GM21529 (cell line): ENCODE results near the gene TMED4.
"Not testable (repeated sequence)": the region's sequence is repeated elsewhere in the genome, so short reads cannot be mapped to it uniquely, and the experiment has no call there.

ENCODE experiments used
- ATAC-seq: cut with Tn5 transposase; IDR thresholded peaks from one replicate; pipeline ENCODE4 v1.9.1; 2021; ENCODE audit not compliant: unreplicated experiment

TMED4 gene

DNA sequence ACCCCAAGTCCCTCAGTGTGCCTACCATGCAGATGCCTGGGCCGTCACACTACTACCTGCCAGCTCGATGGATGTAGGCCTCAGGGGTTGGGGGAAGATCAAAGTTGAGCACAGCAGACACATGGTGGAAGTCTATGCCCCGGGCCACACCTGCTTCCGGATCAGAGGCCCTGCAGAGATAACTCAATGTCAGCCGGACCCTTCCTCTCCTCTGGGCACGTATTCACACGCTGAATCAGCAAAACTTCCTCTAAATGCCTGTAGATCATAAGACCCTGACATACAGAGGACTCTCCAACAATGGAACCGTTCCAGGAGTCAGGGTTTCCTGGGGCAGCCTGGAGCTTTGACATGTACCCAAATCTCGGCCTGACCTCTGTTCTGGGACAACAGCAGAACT, 12.1 kb downstream of the TMED4 start:
- ATAC-seq: no peak

DNA sequence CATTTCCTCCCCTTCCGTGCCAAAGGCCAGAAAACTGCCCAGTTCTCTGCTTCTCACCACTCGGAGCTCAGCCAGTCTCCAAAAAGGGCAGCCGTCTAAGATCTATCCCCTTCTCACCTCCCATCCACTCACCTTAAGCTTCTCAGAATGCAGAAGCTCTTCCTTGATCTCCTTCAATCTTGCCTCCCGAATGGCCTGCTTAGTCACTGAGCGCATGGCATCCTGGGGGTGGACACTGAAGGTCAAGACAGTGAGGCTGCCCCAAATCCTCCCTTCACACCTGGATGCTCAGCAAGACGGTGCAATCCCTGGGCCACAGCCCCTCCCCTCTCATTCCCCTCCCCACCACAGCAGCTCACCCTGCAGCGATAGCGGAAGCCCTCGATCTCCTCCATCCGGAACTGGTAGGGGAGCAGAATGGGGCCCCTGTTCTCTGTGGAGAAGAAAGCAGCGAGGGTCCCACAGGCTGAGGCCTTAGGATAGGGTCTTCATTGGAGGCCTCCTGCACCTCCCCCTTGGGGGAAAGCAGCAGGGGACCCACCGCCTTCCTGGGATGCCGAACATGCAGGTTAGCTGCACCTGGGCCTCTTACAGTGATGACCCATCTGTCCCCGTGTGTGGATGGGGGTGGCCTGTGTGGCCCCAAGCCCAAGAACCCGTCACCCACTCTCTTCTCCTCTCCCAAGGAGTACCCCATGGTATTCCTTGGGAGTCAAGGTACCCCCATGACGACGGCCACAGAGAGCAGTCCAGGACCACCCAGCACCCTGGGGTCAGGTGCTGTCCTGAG, 13.1 kb downstream of the TMED4 start:
- ATAC-seq: no peak

GRCh38 chr7:44567884-44568283, 14.1 kb downstream of the TMED4 start:
- ATAC-seq: no peak

DNA sequence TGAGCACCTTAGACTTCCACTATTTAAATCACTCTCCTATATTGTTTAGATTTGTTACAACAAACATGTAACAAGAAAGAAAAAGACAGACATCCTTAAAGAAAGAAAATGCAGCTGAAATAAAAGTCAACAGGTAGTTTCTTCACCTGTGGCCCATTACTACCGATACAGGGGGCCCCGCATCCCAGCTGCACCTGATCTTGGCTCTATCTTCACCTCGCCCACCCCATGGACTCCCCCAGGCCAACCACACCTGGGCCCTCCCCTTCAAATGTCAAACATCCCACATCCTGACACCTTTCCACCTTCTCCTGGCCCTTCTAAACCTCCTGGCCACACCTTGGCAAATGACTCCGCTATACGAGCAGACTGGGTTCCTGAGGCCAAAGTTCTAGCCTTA, 15.4 kb downstream of the TMED4 start:
- ATAC-seq: no peak

- peak; percentile 40 for ATAC-seq
These were observed 16.1 kb downstream of the TMED4 start for GRCh38 chr7:44565795-44566559.

DNA sequence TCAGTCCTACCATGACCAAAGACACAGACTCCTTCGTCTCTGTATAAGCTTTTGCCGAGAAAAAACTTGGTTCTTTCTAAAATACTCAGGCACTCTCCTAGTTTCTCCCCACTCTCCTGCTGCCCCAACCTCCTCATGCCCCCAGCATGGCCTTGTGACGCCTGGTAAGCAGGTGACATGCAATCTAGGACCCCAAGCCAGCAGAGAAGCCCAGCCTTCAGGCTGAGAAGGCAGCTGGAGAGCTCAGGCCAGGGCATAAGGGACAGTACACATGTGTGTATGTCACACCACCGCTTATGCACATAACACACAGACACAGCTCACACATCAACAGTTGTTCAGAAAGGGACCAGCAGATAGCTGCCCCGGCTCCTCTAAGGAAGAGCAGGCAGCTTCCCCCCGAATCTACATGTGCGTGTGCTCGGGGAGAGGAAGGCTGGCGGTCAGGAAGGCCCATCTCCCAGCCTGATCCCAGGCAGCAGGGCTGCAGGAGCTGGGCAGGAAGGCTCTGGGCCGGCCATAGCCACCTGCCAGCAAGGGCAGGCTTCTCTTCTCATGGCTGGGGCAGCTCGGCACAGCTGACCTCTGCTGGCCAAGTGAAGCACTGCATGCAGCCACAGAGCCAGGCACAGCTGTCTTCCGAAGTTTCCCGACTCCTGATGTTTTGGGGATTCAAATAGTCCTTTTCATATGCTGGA, 16.8 kb downstream of the TMED4 start:
- ATAC-seq: peak; percentile 74

- ATAC-seq: no peak
These were observed 17.4 kb downstream of the TMED4 start for GRCh38 chr7:44564606-44565005.

DNA sequence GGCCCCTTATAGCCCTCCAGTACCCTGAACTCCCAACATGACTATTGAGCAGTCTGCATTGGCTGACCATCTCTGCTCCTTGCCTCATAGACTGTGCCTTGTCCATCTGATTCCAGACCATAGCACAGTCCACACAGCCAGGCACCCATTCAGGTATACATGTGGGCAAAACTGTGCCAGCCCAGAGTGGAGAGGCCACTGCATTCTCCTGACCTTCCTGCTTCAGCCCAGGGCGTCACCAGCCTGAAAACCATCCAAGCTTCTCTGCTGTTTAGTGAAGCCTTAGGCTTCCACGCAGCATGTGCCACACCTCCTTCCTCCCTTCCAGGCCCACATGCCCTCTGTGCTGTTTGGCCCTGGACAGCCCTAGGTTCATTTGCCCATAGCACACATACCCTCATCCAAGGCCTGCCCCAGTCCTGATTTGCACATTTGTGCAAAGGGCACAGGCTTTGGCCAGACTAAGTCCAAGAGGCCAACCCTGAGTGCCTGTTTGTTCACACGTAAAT, 18.8 kb downstream of the TMED4 start:
- ATAC-seq: no peak

DNA sequence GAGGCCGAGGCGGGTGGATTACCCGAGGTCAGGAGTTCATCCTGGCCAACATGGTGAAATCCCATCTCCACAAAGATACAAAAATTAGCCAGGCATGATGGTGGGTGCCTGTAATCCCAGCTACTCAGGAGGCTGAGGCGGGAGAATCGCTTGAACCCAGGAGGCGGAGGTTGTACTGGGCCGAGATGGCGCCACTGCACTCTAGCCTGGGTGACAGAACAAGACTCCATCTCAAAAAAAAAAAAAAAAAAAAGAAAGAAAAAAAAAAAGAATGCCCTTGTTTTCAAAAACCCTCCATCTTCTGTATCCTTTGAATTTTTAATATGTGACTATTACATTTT, 19.4 kb downstream of the TMED4 start:
- not testable (repeated sequence) for ATAC-seq

DNA sequence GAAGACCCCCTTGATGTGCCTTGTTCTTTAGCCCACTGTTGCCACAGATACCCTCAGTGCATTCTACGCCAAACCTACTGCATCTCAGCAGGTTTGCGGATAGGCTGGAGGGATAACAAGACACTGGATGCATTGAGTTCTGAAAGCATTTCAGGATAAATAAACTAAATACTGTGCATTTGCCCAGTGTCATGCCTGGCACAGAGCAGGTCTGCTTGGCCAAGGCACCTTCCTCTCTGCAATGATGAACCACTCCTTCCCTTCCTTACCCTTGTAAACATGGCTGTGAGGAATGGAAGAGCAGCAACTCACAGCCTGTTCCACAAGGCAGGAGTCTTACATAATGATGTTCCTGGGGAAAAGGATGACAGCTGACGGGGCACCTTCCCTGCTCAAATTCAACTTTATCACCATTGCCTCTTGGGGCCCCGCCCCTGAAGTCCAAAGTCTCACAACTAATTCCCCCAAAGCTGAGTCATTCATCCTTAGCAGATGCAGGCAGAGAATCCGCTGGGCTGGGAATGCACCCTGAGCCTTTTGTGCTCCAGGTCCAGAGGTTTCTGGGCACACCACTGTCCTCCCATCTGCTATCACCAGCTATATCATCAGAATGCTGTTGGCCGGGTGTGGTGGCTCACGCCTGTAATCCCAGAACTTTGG, 19.9 kb downstream of the TMED4 start:
- no peak for ATAC-seq

GRCh38 chr7:44561481-44561880, 20.6 kb downstream of the TMED4 start:
- ATAC-seq: no peak

GRCh38 chr7:44559485-44559884, 22.5 kb downstream of the TMED4 start:
- ATAC-seq: no peak

DNA sequence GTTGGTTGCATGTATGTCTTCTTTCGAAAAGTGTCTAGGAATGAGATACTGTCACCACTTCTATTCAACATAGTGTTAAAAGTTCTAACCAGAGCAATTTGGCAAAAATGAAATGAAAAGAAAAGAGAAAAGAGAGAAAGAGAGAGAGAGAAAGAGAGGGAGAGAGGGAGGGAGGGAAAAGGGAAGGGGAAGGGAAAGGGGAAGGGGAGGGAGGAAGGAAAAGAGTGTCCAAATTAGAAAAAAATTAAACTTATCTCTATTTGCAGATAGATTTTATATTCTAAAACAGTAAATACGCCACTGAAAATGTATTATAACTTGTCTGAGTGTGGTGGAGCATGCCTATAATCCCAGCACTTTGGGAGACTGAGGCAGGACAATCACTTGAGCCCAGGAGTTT, 24.5 kb downstream of the TMED4 start:
- ATAC-seq: no peak

DNA sequence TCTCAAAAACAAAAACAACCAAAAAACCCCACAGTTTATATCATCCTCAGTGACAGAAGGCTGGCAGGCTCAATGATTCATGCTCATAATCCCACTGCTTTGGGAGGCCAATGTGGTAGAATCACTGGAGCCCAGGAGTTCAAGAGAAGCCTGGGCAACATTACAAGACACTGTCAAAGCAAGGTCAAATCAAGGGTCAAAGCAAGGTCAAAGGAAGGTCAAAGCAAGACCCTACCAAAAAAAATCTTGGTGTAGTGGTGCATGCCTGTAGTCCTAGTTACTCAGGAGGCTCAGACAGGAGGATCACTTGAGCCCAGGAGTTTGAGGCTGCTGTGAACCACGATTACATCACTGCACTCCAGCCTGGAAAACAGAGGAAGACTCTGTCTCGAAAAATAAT, 26.7 kb downstream of the TMED4 start:
- ATAC-seq: no peak

DNA sequence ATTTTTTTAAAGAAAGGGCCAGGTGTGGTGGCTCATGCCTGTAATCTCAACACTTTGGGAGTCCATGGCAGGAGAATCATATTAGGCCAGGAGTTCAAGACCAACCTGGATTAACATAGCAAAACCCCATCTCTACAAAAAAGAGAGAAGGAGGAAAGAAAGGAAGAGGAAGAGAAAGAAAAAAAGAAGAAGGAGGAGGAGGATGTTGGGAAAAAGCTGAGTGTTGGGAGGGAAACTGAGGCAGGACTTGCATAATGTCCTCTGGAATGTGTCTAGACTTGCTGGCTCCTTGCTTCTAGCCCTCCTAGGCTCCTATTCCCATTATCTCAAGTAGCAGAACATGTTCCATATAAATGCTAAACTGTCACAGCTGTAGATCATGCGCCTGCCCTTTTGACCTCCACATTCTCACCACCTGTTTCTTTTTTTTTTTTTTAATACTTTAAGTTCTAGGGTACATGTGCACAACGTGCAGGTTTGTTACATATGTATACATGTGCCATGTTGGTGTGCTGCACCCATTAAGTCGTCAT, 29.5 kb downstream of the TMED4 start:
- not testable (repeated sequence) for ATAC-seq

GRCh38 chr7:44549457-44549856, 32.6 kb downstream of the TMED4 start:
- no peak for ATAC-seq

DNA sequence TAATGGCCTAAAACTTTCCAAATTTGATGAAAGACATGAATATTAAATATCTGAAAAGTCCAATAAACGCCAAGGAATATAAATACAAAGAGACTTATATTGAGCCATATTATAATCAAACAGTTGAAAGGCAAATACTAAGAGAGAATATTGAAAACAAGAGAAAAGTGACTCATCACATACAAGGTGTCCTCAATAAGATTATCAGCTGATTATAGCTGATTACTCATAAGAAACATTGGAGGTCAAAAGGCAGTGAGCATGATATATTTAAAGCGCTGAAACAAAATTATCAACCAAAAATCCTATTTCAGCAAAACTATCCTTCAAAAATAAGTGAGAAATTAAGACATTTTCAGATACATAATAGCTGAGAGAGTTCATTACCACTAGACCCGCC, 33.1 kb downstream of the TMED4 start:
- no peak for ATAC-seq

DNA sequence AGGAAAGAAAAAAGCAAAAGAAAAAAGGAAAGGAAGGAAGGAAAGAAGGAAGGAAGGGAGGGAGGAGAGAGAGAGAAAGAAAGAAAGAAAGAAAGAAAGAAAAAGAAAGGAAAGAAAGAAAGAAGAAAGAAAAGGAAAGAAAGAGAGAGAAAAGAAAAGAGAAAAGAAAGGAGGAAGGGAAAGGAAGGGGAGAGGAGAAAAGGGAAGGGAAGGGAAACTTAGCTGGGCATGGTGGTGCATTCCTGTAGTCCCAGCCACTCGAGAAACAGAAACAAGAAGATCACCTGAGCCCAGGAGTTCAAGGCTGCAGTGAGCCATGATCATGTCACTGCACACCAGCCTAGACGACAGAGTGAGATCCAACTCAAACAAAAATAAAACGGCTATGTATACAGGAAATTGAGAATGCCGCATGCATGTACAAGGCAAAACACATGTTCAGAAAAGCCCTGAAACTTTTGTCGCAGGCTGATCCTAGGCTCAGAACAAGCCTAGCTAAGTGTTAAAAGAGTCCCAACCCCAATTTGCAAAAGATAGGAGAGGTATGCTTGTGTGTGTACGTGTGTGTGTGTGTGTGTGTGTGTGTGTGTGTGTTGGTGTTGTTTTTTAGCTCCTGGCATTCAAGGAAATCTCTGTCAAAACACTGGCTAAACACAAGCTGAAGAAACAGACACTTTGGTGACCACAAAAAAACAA, 34.3 kb downstream of the TMED4 start:
- ATAC-seq: no peak

DNA sequence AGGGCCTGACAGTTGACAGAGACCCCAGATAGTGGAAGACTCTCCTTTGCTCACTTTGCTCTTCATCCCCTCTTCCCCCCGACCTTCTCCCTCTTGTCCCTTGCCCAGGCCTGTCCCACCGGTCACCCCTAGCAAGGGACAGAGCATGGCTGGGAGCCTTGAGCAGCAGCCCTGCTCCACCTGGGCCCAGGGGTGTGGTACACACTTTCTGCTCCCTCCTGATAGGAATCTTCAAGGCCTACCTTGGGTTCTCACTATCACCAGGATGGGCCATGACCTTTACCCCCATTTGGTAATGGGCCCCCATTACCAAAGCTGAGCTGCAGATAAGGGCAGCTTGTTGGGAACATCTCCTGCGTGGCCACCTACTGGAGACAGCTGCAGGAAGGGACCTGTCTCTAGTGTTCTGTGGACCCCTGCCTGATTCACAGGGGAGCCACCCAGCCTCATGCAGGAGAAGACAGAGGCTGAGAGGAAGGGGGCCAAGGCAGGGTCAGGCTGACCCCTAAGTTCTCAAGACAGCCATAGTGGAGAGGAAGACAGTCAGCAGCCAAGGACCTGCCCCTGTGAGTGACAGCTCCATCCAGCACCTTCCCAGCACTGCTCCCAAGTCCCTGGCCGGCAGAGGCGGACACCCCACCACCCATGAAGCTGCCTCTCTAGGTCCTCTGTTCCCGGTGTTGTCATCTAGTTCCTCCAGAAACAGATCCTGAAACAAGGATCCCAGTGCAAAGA, 40.0 kb downstream of the TMED4 start:
- ATAC-seq: no peak
